Right hindlimb (tissue), 1 donor: ENCODE results near the gene PLCH2.
"Not testable (repeated sequence)": the region's sequence is repeated elsewhere in the genome, so short reads cannot be mapped to it uniquely, and the experiment has no call there.

Experiments used
- DNase-seq: peaks from one replicate; pipeline ENCODE4 v3.0.0-alpha.2; 2018

The PLCH2 gene

DNA sequence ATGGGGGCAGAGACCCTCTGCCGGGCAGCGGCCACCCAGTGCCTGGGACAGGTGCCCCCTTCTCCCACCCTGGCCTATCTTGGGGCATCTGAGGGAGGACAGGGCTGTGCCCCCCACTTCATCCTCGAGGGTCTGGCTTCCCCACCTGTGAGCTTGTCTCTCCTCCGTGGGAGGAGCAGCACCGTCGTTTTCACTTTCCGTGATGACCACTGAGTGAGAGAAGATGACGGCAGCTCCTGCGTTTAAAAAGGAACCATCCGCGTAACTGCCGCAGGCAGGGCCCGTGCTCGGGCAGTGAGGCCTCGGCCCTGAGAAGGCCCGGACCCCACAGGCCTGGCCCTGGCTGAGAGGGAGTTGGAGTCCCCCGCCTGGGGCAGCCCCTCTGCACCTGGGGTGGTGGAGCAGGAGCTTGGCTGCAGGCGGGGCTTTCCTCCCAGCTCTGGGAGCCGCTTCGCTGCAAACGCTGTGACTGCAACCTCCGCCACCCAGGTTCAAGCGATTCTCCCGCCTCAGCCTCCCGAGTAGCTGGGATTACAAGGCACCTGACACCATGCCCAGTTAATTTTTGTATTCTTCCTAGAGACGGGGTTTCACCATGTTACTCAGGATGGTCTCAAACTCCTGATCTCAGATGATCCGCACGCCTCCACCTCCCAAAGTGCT lies 73.4 kb downstream of the PLCH2 start:
- not testable (repeated sequence) for DNase-seq

DNA sequence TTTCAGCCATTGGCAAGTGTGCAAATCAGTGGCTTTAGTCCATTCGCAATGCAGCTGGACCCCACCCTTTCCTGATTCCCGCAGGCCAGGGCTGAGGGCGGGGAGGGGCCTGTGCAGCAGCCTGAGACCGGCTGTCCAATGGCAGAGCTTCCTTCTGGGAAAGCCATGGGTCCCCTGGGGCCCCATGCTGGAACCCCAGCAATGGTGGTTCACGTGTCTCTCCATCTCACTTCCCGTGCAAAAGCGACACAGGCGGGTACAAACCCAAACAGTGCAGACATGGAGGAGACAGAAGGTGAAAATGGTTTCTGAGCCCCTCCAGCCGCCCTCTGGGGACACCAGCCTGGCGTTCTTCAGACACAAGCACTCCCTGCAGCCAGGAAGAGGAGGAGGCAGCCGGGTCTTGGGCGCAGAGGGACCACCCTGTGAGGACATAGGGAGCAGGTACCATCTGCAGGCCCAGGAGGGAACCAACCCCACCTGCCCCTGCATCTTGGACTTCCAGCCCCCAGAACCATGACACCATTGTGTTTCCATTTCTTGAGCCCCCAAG lies 74.3 kb downstream of the PLCH2 start:
- DNase-seq = not testable (repeated sequence)

DNA sequence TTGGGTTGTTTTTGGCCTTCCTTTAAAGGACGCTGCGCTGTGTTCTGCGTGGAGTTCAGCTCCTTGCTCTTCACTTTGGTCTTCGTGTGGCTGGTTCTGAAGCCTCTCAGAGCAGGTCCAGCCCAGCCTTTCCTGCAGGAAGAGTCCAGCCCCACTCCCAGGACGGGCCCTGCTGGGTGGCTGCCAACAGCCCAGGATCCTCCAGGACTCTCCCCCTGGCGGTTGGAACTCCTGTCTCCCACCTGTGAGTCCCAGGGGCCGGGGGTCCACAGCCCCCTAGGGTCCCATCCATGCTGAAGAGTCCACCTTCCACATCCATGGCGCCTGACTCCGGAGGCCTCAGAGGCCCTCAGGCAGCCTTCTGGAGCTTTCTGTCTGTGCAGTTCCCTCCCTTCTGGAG lies 75.5 kb downstream of the PLCH2 start:
- not testable (repeated sequence) for DNase-seq

DNA sequence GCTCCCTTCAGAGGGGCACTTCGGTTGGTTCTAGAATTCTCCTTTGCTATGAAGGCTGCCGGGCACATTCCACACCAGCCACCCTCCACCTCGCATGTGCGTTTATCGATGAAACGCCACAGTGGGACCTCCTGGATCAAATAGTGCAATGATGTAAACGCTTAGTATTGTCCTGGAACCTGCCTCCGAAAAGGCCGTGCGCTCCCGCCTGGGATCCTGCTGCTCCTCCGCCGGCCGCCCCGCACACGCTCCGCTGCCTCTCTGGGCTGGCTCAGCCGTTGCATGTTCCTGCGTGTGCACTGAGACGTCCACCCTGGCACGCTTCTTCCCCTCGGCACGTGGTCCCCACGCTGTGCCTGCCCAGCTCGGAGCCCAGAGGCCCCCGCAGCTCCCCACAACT lies 76.1 kb downstream of the PLCH2 start:
- DNase-seq = no peak

DNA sequence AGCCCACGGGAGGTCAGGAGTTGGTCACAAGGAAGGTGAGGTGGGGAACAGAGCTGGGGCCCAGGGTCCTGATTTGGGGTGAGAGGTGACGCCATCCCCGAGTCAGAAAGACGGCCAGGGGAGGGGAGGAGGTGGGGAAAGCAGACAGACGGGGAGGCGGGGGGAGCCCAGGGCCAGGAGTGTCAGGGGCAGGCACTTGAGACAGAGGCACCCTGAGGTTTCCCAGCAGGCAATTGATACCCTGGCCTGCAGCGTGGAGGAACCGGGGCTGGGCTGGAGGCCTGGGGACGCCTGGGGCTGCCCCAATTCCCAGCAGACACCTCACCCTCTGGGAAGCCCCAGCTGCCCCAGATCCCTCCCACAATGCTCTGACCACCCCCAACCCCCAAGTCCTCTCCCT lies 77.0 kb downstream of the PLCH2 start:
- DNase-seq = not testable (repeated sequence)

DNA sequence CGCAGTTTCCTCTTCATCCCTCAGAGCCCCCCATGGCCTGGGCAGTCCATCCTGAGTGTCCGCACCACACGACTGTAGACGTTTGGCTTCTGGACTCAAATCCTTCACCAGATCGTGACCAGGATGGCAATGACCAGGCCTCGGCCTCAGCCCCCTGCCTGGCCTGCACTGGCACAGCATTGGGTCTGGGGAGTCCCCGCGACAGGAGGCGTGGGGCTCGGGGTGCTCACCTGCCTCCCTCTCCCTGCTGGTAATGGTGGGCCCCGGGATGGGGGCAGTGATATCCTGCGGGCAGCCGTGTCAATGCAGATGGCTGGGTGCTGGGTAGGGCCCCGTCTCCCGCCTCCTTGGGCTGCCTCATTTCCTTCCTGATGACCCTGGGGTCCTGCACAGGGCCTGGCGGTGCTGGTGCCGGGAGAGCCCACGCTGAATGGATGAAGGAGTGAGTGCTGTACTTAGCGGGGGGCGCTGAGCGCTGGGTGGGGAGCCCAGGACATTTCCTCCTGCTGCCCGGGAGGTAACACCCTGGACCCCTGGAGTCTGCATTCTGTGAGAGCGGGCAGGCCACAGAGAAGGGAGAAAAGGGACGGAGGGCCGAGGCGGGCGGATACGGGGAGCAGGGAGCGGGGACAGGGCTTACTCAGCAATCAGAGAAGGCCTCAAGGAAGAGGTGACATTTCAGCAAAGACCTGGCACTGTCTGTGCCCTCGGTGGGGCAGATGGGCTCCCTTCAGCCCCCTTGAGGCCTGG lies 78.0 kb downstream of the PLCH2 start:
- DNase-seq = no peak

DNA sequence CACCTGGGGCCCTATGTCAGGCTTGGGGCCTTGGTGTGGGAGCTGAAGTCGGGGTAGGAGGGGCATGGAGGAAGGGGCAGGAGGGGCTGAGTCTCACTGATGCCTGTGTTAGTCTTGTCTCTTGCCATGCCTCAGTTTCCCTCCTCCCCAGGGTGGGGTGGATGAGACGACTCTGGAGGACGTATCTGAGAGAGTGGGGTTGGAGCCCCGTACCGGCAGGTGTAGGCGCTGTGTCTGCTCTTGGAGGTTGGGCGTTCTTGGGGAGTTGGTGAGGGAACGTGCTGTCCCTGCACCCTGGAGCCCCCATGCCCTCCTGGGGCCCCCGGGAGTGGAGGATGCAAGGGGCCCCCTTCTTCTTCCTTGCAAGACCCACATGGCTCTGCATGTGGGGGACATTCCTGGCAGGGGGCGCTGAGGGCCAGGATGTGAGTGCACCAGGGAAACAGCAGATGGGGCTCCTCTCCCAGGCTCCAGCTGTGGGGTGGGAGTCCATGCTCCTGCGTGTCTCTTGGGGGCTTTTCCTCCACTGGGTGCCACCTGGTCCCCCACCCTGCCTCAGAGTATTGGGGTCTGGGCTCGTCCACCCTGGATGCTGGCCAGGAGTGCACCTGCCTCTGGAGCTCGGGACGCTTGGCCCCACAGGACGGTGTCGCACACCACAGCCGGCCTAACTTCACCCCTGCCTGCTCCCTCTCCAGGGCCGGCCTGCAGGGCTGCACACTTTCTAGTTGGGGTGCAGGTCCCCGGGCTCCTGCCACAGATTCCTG lies 78.7 kb downstream of the PLCH2 start:
- peak; percentile 56 for DNase-seq
